GM19193 (cell line): ENCODE results near the gene HS3ST1.

Experiments
- POLR2A ChIP-seq: IDR thresholded peaks from 4 replicates; pipeline ENCODE4 v1.6.1; 2011; ENCODE audit not compliant: insufficient read depth, insufficient read length; ENCODE audit errors: extremely low read depth

HS3ST1 gene

DNA sequence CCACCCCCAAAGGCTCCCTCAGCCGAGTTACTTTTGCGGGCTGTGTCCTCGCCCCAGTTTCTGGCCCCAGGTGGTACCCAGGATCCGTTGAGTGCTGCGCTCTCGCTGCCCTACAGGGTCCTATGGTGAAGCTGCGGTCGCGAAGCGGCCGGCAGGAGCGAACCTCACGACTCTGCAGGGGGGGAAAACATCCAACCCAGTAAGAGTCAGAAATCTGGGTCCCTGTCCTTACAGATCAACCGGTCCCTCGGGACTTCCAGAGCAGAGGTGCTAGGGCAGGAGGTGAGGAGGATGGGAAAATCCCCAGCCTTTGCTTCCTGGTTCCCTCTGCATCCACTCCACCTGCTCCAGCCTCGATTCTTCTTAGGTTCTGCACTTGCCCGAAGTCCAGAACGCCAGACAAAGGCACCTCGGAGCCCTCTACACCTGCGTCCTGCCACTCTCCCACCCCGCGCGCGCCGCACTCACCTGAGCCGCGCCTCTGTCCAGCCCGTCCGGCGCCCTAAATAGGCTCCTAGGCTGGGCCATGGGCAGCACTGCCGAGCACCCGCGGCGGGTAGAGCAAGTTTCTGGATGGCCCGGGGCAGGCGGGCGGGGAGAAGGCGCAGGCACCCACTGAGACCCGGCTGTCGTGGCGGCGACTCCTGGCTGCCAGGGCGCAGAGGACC lies at the start of gene HS3ST1:
Gene HS3ST1 (minus strand): TSS at position 664 of the 668 bp plus-strand sequence. CDS start 28,889 bp downstream, outside the sequence.
- TF ChIP-seq POLR2A: no peak

DNA sequence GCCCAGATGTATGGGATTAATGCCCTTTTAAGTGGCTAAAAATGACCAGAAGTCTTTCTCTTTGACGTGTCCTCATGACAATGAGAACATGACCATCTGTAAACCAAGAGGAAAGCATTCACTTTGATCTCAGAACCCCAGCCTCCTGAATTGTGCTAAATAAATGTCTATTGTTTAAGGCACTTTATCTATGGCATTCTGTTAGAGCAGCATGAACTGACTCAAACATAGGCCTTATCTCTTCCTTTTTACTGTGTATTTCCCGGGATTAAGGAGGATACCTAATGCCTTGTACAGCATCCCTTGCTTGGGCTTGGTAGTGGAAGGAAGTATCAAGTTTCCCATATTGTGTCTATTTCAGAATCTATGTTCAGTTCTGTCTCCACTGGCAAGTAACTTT lies 47.2 kb upstream of the HS3ST1 start:
- TF ChIP-seq POLR2A: no peak

DNA sequence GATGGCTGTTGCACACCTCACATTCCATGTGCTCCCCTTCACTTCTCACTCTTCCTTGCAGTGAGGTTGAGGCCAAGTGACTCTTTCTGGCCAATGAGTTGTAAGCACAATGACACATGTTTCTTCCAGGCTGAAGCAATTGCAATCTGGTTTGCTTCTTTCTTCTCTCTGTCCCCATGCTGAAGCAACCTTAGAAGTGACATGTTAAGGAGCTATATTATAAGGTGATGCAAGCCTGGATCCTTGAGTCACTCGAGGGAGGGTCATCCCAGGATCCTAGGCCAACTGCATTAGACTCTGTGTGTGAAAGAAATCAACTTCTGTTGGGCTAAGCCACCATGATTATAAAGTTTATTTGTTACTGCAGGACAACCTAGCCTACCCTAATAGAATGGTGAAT lies 45.5 kb upstream of the HS3ST1 start:
- TF ChIP-seq POLR2A: no peak

- TF ChIP-seq POLR2A: no peak
Measured at GRCh38 chr4:11472535-11472934, 43.8 kb upstream of the HS3ST1 start.

DNA sequence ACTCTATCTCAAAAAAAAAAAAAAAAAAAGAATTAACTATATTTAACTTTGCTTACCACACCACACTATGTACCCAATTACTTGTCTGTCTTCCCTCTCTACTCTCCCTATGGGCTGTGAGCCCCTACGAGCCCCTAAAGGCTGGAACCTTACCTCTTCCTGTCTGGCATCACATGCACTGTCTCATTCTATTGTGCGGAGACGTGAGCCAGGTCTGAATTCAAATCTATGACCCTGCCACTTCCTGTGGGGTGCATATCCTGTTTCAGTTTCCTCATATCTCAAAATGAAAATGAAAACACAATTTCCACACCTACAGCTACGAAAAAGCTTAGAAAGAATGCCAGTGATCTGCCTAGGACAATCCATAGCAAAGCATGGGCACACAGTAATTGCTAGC lies 42.9 kb upstream of the HS3ST1 start:
- TF ChIP-seq POLR2A: no peak

DNA sequence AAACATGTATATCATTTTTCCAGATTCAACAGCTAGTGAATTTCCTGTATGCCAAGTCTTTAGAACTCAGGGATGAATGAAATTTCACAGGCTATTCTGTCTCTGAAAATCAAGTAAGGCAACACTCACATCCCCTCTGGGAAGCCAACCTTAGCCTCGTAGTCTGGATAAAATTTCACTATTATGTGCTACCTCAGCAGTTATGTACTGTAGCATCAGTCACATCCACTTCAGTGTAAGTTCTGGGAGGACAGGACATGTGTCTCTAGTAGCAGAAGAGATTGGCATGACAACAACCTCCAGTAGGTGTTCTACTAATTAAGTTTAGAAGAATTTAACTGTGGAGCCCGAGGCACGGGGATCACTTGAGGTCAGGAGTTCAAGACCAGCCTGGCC lies 42.4 kb upstream of the HS3ST1 start:
- TF ChIP-seq POLR2A: no peak

DNA sequence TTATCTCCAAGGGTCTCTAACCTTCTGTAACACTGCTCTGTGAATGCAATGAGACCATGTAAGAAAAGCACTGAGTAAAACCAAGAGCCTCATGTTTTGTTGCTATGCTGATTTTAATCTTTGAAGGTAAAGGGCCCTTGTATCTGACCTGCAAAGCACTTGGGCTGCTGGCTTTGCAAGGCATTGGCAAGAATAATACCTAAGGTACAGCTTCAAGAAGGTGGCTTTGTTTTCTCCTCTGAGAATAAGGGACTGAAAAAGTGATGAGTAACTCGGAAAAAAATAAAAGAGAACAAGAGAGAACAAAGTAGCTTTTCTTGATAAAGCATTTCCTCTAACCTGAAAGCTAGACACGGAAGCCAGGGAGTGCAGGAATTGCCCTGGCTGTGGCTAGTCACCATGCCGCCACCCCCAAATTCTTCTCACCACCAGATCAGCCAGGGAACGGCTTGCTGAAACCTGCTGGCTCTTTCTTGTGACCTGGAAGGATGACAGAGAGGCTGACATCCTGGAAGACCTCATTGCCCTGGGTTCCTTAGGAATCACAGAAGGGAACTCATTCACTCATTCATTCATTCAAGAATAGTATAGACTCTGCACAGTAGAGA lies 41.8 kb upstream of the HS3ST1 start:
- TF ChIP-seq POLR2A: no peak

- no peak for TF ChIP-seq POLR2A
Measured at GRCh38 chr4:11469650-11470437, 41.1 kb upstream of the HS3ST1 start.

DNA sequence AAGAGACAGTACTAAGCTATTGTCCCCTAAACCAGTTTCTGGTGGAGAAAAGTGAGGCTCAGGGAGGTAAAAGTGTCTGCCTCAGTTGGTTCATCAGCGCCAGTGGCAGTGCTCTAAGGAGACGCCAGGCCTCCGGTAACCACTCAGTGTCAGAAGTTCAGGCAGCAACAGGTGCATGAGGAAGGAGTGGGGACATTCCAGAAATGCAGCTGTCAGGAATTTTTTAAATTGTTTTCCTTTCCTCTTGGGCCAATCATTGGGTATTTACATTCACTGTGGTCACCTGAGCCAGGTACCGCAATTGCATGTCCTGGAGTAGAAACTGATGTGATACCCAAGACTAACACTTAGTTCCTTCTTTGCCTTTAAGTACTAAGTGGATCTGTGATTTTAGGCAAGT lies 40.2 kb upstream of the HS3ST1 start:
- no peak for TF ChIP-seq POLR2A

DNA sequence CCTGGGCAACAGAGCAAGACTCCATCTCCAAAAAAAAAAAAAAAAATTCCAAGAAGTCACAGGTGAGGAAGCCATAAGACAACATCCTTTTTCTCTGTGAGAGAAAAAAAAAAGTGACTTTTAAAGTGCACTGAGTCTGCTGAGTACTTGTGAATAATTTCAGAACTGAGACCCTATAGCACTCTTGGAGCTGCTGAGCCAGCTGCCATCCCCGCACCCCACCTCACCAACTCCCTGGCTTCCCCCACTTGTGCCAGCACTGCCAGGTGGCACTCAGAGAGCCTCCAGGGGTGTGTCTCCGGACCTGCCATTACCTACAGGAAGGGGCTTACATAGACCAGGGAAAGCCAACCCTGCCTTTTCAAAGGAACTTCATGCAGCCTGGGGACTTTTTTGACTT lies 39.2 kb upstream of the HS3ST1 start:
- TF ChIP-seq POLR2A: no peak

DNA sequence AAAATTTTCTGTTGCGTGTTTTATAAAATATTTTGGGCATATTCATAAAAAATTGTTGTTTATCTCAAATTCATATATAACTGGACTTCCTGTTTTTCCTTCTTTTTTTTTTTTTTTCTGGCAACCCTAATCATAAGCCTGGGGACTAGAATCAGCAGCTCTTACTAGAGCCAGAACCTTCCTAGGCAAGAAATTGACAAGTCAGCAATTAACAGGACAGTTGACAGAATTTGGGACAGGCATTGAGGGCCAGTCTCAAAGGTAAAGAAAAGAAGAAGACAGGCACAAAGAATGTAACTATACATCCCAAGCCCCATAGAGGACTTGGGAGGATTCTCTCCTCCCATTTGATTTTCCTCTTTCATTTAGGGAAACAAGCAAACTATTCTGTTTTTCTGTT lies 35.0 kb upstream of the HS3ST1 start:
- no peak for TF ChIP-seq POLR2A

DNA sequence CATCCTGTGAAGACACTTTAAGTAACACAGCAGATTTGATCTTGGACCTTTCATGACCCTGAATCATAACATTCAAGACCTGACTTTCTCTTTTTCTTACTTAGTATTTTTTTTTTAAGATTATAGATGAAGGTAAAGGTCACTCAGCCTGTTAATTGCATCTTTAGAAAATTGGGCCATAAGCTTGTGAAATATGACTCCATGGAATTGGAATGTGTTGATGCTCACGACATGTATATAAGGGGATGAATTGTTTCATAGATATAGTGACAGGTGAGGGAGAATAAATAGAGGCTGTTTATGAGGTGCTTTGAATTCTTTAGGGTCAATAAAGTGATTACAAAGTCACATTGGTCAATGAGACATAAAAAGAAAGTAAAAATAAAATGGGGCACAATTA lies 27.7 kb upstream of the HS3ST1 start:
- no peak for TF ChIP-seq POLR2A

GRCh38 chr4:11455201-11455835 lies 26.6 kb upstream of the HS3ST1 start:
- no peak for TF ChIP-seq POLR2A

- TF ChIP-seq POLR2A: no peak
Measured at GRCh38 chr4:11451716-11452115, 23.0 kb upstream of the HS3ST1 start.

GRCh38 chr4:11446155-11446811 lies 17.6 kb upstream of the HS3ST1 start:
- TF ChIP-seq POLR2A: no peak
